NCI-H2227 (cell line): ENCODE data around the gene CDK5R1.
"Not testable (repeated sequence)": the region's sequence is repeated elsewhere in the genome, so short reads cannot be mapped to it uniquely, and the experiment has no call there.

Source experiments
- DNase-seq: peaks from one replicate; lab custom pipeline; 2025; ENCODE audit not compliant: unreplicated experiment; lab: John Stamatoyannopoulos, UW

CDK5R1 gene

DNA sequence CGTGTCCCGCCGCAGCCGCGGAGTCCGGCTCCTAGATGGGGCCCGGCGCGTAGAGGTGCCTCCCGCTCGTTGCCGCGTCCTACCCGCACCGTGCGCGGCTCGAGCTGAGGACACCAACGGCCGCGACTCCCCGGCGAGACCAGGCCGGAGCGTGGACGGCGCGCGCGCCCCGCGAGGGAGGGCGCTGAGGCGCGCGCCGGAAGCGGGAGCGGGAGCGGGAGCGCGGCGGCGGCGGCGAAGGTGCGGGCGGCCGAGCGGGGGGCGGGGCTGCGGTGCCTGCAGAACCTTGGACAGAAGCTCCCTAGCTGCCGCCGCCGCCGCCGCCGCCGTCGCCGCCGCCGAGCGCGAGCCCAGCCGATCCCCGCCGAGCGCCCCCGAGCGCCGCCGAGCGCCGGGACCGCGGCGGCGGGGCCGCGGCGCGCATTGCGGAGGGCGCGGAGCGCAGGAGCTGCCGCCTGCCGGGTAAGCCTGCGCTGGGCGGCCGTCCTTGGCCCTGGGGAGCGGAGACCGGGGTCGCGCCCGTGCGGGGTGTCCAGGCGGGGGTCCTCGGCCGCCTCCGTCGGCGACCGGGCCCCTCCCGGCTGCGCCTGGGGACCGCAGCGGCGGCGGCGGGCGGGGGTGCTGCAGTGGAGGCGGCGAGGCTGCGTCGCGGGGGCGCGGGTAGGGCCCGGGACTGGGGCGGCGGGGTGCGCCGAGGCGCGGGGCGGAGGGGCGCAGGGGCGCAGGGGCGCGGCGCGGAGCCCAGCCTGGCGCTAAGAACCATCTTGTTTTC is at the start of gene CDK5R1:
TSS of gene CDK5R1 (plus strand) at position 293 of the 772 bp plus-strand sequence. CDS start 628 bp downstream, outside the sequence.
- DNase-seq = peak; percentile 87

DNA sequence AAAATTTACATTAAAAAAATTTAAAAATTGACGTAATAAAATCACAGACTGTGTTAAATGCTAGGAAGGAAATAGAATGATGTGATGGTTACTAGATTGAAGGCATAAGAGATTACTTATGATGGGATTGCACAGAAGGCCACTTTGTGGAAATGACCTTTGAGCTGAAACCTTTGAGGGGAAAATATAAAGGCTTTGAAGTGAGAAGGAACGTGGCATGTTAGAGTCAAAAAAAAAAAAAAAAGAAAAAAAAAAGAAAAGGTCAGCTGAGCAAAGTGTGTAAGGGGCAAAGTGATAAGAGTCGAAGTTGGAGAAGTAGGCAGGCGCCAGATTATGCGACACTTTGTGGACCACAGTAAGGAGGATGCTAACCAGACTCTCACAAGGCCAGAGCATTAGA is 46.1 kb upstream of the CDK5R1 start:
- DNase-seq = no peak

GRCh38 chr17:32441886-32442285 is 44.9 kb upstream of the CDK5R1 start:
- DNase-seq = no peak

DNA sequence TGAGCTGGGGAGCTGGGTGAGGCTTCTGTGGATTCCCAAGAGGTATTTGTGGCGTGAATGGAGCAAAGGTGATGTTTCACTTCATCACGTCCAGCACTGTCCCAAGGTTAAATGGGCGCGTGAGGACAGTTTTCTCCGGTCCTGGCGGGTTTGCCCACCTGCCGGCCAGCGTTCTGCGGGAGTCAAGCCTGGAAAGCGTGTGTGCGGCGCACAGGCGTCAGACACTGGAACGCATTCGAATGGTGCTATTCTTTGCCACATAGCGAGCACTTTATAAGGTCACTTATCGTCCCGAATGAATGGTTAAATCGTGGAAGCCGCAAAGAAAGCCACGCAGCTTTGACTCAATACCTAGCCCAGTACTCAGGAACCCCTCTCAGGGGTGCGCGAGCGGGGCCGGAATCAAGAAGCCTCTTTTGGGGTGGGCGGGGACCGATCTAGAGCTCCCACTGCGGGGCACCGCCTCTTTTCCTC is 42.9 kb upstream of the CDK5R1 start:
- DNase-seq = no peak

- DNase-seq = peak; percentile 96
Observed at GRCh38 chr17:32444301-32445073, 42.3 kb upstream of the CDK5R1 start, which contains the start of gene PSMD11. Gene PSMD11, plus strand, starts transcription at chr17:32444510. Its CDS starts 14 bp downstream, at chr17:32444524.

GRCh38 chr17:32445074-32445415 is 41.7 kb upstream of the CDK5R1 start:
- no peak for DNase-seq

- no peak for DNase-seq
Observed at GRCh38 chr17:32445497-32445896, 41.3 kb upstream of the CDK5R1 start.

DNA sequence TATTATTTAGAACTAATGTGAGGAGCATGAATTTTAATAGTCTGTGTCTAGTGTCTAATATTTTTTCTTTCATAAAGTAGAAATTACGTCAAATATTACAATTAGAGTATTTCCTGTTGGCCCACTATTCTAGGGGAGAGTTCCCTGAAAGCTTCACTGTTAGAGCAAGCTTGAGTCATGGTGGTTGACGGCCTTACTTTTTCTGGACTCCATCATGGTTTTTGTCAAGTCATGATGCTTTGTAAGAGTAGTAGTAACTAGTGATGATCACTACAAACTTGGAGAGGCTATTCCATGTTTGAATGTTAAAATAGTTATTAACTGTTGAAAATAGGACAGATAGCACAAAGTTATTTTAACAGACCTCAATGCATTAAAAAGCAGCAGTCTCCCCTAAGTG is 40.8 kb upstream of the CDK5R1 start:
- no peak for DNase-seq

- no peak for DNase-seq
Observed at GRCh38 chr17:32446949-32447348, 39.8 kb upstream of the CDK5R1 start.

GRCh38 chr17:32449963-32450362 is 36.8 kb upstream of the CDK5R1 start:
- no peak for DNase-seq

DNA sequence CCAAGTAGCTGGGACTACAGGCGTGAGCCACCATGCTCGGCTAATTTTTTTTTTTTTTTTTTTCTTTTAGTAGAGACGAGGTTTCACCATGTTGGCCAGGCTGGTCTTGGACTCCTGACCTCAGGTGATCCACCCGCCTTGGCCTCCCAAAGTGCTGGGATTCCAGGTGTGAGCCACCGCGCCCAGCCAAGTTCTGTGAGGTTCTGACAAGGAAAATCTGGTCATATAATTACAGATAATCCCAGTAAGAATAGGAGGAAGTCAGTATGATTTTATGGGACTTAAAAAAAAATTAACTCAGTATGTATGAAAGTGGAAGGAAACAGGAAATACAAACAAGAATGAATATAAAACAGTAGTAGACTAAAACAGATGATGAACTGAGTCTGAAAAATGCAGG is 36.4 kb upstream of the CDK5R1 start:
- not testable (repeated sequence) for DNase-seq

DNA sequence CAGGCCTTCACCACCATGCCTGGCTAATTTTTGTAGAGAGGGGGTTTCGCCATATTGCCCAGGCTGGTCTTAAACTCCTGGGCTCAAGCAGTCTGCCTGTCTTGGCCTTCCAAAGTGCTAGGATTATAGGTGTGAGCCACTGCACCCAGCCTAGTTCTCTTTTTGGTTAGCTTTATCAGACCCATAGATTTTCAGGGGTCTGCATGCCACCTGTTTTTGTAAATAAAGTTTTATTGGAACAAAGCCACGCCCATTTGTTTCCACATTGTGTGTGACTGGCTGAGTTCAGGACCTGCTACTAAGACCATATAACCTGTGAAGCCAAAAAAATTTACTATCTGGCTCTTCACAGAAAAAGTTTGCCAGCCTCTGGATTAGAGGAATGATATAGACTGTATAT is 34.9 kb upstream of the CDK5R1 start:
- no peak for DNase-seq

DNA sequence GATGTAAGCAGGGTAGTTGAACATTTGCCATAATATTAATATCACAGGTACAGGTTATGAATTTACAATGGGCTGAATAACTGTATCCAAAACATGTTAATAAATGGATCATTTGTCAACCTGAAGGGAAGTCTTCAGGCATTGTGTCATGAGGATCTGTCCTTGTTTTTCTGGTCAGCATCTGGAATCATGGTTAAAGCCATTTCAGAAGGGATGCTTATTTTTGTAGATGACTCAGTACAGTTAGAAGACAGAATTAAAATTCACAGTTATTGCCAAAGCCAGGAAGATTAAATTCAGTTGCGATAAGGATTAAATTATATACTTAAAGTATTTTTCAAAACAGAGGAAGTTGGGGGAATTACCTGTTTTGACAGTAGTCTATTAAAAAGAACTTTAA is 34.5 kb upstream of the CDK5R1 start:
- DNase-seq = no peak

DNA sequence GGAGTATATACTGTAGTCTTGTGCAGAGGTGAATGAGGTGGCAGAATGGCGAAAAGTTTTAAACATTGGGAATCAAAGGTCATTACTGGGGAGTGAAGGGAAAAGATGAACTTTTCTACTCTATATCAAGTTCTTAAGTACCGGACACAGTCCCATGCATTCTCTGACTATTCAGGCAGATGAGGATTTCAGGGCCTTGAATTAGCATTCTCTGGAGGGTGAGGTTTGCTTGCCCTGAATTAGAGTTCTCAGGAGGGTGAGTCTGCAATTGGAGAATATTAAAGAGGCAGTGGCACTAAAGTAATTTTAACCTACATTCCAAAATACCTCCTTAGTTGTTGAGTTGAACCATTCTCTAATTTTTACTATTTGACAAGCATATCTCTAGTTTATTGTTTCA is 33.4 kb upstream of the CDK5R1 start:
- no peak for DNase-seq

DNA sequence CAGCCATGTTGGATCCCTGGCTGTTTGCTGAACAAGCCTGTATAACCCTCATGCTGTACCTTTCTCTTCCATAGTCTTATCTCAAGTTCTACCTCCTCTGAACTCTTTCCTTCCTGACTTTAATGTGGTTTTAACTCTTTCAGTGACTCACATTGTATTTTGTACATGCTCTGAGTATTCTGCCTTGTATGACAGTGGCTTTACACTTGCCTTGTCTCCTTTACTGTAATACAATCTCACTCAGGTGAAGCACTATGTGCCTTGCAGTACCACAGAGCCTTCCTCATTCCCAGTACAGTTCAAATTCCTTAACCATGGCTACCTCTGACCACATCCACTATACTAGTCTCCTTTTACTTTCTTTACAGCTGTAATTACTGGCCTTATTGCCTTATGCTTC is 28.4 kb upstream of the CDK5R1 start:
- DNase-seq = no peak

GRCh38 chr17:32460054-32460453 is 26.7 kb upstream of the CDK5R1 start:
- DNase-seq = no peak

- DNase-seq = no peak
Observed at GRCh38 chr17:32461498-32461852, 25.3 kb upstream of the CDK5R1 start.

DNA sequence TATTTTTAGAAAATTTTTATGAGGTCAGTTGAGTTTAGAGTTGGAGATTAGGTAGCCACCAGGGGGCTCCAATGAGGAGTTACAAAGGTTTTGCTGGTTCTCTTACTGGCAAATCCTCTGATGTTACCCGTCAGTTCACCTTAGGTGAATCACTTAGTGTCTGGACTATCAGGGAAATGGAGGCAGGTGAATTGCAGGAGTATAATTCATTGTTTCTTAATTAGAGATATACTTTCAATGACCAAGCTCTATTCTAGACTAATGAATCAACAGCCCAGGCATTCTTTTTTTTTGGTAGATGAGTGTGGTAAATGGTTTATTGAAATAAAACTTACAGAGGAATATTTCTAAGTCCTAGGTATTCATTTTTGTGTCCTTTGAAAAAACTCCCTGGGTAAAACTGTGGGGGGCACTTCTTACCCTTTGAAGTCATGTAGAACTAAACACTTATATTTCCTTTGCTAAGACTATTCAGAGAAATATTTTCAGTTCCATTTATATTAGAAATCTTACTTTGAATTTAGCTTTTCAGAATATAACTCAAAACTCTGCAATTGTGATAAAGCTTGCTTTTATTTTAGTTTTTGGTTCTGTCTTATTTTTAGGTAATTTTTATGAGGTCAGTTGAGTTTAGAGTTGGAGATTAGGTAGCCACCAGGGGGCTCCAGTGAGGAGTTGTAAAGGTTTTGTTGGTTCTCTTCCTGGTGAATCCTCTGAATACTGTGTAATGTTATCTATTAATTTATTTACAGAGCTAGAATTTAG is 24.8 kb upstream of the CDK5R1 start:
- DNase-seq = peak; percentile 52

DNA sequence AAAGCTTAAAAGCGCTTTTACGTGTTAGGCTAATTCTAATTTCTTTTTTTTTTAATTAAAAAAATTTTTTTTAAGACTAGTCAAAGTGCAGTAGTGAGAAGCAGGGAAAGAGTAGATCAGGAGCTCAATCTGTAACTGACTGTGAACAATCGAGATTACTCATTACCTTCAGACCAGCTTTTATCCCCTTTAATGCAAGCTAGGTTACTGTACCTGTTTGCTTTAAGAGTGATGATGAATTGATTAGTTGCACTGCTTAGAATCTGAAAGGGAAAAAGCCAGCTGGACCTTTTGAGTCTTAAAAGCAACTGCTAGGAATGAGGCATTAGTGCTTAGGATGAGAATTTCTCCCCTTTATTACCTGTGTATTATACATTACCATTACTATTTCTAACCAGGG is 23.5 kb upstream of the CDK5R1 start:
- no peak for DNase-seq

DNA sequence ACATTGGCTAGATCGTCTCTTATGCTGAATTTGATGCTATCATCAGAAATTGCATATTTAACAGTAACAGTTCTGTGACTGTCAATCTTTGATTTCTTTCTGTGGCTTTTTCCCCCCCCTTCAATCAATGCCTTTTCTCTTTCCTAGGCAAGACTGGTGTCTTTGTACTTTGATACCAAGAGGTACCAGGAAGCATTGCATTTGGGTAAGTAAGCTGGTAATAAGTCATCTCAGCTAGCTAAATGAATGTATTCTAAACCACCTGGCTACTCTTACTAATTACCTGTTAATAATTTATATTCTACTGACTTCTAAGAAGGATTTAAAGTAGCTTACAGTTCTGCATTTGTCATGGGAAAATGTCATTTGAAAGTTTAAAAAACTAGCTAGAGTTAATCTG is 22.4 kb upstream of the CDK5R1 start:
- no peak for DNase-seq

DNA sequence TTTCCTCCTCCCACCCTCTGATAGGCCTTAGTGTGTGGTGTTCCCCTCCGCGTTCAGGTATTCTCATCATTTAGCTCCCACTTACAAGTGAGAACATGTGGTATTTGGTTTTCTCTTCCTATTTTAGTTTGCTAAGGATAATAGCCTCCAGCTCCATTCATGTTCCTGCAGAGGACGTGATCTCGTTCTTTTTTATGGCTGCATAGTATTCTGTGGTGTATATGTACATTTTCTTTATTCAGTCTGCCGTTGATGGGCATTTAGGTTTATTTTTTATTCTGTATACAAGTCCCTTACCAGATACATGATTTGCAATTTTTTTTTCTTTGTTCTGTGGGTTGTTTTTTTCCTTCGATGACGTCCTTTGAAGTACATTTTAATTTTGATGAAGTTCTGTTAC is 18.8 kb upstream of the CDK5R1 start:
- DNase-seq = no peak
